IMR-90 (cell line): ENCODE data around the gene NWD2.

Source experiments
- CEBPB ChIP-seq: IDR thresholded peaks from 2 replicates; pipeline ENCODE4 v1.6.1; 2012; ENCODE audit warnings: low read depth, low read length, improper control_type of control experiment
- FOS ChIP-seq: fragments of 150-350 bp; IDR thresholded peaks from 2 replicates; pipeline ENCODE4 v1.6.1; 2016; ENCODE audit warnings: low read depth, low read length
- MAZ ChIP-seq: IDR thresholded peaks from 2 replicates; pipeline ENCODE4 v1.6.1; 2012; ENCODE audit warnings: low read depth, mild to moderate bottlenecking, low read length, improper control_type of control experiment, moderate library complexity, borderline replicate concordance
- MXI1 ChIP-seq: IDR thresholded peaks from 2 replicates; pipeline ENCODE4 v1.6.1; 2012; ENCODE audit warnings: low read depth, mild to moderate bottlenecking, low read length, moderate library complexity, borderline replicate concordance
- NFE2L2 ChIP-seq: fragments of 150-350 bp; IDR thresholded peaks from 2 replicates; pipeline ENCODE4 v1.6.1; 2016; ENCODE audit warnings: low read depth, mild to moderate bottlenecking, low read length
- POLR2A ChIP-seq: IDR thresholded peaks from 2 replicates; pipeline ENCODE4 v1.6.1; 2012; ENCODE audit warnings: mild to moderate bottlenecking, low read depth, low read length
- RAD21 ChIP-seq: IDR thresholded peaks from 2 replicates; pipeline ENCODE4 v1.6.1; 2012; ENCODE audit warnings: low read length, improper control_type of control experiment
- TF ChIP-seq, protein P1 (sequence below): conservative IDR thresholded peaks from 2 replicates; pipeline ENCODE4 v1.5.1; 2012; ENCODE audit warnings: mild to moderate bottlenecking, low read depth, low read length, improper control_type of control experiment
- TF ChIP-seq, protein P2 (sequence below): fragments of 150-350 bp; IDR thresholded peaks from 2 replicates; pipeline ENCODE4 v1.6.1; 2017; ENCODE audit warnings: mild to moderate bottlenecking, antibody characterized with exemption, low read length, low read depth
- TF ChIP-seq, protein P3 (sequence below): fragments of 150-350 bp; IDR thresholded peaks from 2 replicates; pipeline ENCODE4 v1.6.1; 2016; ENCODE audit warnings: low read depth, mild to moderate bottlenecking, low read length, moderate library complexity, borderline replicate concordance

DNA sequence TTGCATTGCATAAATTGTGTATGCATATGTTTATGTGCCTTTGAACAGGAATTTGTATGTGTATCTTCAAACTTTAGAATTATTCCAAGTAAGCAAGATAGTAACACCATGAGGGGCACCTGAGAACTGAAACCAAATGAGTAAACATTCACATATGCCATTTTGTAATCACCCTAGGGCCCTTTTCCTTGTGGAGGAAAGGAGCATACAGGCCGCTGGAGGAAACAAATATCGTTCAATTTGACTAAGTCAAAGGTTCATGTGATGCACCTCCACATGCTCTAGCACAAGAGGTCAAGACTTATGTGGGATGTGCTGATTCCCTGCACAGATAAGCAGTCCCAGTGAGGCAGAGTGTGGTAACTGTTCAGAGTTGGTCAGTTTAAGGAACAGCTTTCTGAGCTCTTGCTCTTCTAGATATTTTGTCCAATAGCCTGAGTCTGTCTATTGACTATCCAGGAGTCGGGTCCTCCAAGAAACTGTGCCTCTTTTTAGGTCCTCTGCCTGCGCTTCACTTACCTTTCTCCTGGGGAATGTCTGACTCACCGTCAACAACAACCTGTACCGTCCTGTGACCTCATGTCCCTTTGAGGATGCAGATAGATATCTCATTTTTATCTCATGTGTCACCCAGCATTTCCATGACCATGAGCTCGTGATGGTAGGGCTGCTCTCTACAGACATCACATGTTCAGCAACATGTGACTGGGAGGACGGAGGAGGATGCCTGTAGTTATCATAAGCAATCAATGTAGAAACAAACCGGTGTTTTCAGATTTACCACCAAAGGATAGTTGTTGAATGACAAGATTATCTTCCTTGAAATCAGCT lies 196.9 kb downstream of the NWD2 start:
- TF ChIP-seq POLR2A (no peak), RAD21 (no peak), MAZ (no peak), CEBPB (no peak), NFE2L2 (no peak), MXI1 (no peak), FOS (no peak)
- TF ChIP-seq, protein P1, sequence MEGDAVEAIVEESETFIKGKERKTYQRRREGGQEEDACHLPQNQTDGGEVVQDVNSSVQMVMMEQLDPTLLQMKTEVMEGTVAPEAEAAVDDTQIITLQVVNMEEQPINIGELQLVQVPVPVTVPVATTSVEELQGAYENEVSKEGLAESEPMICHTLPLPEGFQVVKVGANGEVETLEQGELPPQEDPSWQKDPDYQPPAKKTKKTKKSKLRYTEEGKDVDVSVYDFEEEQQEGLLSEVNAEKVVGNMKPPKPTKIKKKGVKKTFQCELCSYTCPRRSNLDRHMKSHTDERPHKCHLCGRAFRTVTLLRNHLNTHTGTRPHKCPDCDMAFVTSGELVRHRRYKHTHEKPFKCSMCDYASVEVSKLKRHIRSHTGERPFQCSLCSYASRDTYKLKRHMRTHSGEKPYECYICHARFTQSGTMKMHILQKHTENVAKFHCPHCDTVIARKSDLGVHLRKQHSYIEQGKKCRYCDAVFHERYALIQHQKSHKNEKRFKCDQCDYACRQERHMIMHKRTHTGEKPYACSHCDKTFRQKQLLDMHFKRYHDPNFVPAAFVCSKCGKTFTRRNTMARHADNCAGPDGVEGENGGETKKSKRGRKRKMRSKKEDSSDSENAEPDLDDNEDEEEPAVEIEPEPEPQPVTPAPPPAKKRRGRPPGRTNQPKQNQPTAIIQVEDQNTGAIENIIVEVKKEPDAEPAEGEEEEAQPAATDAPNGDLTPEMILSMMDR: no peak
- TF ChIP-seq, protein P2, sequence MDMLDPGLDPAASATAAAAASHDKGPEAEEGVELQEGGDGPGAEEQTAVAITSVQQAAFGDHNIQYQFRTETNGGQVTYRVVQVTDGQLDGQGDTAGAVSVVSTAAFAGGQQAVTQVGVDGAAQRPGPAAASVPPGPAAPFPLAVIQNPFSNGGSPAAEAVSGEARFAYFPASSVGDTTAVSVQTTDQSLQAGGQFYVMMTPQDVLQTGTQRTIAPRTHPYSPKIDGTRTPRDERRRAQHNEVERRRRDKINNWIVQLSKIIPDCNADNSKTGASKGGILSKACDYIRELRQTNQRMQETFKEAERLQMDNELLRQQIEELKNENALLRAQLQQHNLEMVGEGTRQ: no peak
- TF ChIP-seq, protein P3, sequence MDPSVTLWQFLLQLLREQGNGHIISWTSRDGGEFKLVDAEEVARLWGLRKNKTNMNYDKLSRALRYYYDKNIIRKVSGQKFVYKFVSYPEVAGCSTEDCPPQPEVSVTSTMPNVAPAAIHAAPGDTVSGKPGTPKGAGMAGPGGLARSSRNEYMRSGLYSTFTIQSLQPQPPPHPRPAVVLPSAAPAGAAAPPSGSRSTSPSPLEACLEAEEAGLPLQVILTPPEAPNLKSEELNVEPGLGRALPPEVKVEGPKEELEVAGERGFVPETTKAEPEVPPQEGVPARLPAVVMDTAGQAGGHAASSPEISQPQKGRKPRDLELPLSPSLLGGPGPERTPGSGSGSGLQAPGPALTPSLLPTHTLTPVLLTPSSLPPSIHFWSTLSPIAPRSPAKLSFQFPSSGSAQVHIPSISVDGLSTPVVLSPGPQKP: no peak
